HG03521 (cell line): ENCODE results near the gene SHC2.
"Not testable (repeated sequence)": the region's sequence is repeated elsewhere in the genome, so short reads cannot be mapped to it uniquely, and the experiment has no call there.

ENCODE experiments used
- ATAC-seq: cut with Tn5 transposase; IDR thresholded peaks from one replicate; pipeline ENCODE4 v1.9.1; 2021; ENCODE audit warnings: mild to moderate bottlenecking, moderate library complexity; ENCODE audit not compliant: unreplicated experiment

Gene SHC2

GRCh38 chr19:427675-428074, 33.2 kb downstream of the SHC2 start:
- ATAC-seq: not testable (repeated sequence)

- no peak for ATAC-seq
Observed at GRCh38 chr19:426725-427445, 33.9 kb downstream of the SHC2 start.

GRCh38 chr19:425056-425455, 35.8 kb downstream of the SHC2 start:
- no peak for ATAC-seq

GRCh38 chr19:424546-424945, 36.3 kb downstream of the SHC2 start:
- no peak for ATAC-seq

DNA sequence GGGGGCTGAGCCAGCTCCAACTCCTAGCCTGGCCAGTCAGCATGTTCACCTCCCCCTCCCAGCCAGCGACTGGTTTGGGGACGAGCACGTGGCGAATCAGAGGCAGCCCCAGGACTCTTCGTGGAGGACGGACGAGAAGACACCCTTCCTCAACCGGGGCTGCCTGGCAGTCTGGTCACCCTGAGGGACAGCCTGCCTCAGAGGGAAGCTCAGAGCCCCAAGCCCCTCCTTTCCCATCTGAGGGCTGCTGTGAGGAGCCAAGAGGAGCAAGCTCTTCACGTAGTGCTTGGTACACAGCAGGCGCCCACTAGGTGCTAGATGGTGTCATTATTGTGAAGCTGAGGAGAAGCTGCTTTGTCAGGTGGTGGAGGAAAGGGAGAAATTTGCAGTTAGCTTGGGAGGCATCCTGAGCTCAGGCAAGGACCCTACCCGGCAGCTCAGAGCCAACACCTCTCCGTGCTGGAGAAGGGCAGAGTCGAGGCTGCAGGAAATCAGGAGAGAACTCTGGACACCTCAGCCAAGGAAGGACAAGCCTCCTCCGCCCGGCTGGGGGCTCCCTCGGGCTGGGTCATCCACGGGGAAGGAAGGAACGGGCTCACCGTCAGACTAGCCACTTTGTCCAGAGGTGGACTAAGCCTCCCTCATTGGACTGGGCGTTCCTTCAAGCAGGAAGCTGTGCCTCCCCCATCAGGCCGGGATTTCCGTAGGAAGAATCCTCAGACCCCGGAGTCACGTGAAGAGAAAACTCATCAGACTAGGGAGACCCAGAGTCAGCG, 37.0 kb downstream of the SHC2 start:
- no peak for ATAC-seq

GRCh38 chr19:422917-423226, 38.0 kb downstream of the SHC2 start:
- not testable (repeated sequence) for ATAC-seq

GRCh38 chr19:422213-422916, 38.5 kb downstream of the SHC2 start:
- no peak for ATAC-seq

DNA sequence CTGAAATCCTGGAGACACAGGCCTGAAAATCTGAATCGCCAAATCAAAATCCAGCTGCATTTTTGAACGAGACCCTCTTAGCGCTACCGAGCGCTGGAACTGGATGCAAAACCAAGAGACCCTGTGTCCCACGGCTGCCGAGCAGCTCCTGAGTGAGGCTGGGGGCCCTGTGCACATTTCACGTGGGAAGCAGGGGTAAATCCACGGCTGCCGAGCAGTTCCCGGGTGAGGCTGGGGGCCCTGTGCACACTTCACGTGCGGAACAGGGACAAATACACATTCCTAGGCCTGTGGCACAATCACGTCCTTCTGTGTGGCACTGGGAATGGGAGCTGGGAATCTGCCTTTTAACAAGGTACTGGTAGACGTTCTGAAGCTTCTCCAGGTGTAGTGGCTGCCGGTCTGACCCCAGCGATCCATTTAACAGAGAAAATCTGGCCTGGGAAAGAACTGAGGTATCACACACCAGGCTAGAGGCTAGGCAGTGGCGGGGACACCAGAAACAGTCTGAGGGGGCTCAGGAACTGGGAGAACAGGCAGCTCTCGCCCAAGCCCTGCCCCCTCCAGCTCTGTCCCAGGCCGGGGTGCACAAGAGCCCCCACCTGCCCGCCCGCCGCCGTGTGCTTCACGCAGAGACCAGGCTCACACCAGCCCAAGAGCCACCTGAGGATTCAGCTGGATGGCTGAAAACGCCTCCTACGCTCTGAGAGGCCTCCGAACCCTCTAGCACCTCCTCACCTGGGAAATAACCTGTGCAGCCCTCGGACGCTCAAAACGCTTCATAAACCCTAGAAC, 40.9 kb downstream of the SHC2 start:
- no peak for ATAC-seq

- ATAC-seq: no peak
Observed at GRCh38 chr19:418761-419671, 41.8 kb downstream of the SHC2 start.

DNA sequence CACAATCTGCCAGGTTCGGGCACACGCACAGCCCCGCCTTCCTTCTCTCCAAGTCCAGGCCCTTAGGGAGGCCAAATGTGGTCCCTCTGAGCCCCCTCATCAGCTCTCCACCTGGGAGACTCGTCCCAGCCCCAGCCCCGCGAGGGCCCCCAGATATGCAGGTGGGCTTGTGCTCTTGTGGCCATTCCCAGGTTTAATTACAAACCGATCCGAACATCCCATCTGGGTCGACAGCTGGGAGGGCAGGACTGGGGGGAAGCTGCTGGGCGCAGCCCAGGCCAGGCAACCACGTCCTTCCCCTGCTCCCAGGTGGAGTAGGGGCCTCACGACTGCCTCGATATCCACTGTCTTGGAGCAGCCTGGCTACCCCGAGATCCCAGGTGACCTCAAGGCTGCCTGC, 44.4 kb downstream of the SHC2 start:
- ATAC-seq: no peak

DNA sequence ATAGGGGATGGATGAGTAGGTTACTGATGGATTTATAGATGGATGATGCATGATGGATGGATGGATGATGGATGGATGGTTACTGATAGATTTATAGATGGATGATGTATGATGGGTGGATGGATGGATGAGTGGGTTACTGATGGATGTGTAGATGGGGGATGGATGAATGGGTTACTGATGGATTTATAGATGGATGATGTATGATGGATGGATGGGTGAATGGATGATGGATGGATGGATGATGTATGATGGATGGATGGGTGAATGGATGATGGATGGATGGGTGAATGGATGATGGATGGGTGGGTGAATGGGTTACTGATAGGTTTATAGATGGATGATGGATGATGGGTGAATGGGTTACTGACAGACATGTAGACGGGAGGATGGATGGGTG, 45.5 kb downstream of the SHC2 start:
- ATAC-seq: no peak

GRCh38 chr19:413756-414420, 46.9 kb downstream of the SHC2 start:
- no peak for ATAC-seq

- no peak for ATAC-seq
Observed at GRCh38 chr19:412356-413355, 48.2 kb downstream of the SHC2 start.

DNA sequence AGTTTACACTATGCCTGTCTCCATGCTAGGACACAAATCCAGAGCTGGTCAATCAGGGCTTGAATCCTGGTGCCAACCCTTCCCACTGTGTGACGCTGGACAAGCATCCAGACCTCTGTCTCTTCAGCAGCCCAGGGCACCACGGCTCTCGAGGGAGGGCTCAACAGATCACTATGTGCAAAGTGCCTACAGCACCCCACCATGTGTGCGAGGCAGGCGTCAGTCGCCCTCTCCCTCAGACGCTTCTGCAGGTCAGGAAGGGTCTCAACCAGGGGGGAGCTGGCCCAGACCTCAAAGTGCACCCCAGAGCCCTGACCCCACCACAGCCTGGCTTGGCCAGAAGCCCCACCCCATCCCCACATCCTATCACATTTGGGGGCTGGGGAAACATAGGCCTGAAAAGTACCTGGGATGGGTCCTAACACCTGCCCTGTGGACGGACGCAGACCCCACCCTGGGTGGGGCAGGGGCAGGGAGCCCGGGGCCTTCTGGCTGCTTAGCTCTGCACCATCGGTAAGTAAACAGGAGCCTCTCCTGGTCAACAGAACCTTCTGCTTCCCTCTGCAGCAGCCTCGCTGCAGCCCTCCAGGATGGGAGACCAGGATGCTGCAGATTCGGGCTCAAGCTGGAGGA, 49.0 kb downstream of the SHC2 start:
- ATAC-seq: no peak

GRCh38 chr19:411121-411722, 49.6 kb downstream of the SHC2 start:
- not testable (repeated sequence) for ATAC-seq

- ATAC-seq: no peak
Observed at GRCh38 chr19:410243-410781, 50.5 kb downstream of the SHC2 start.

DNA sequence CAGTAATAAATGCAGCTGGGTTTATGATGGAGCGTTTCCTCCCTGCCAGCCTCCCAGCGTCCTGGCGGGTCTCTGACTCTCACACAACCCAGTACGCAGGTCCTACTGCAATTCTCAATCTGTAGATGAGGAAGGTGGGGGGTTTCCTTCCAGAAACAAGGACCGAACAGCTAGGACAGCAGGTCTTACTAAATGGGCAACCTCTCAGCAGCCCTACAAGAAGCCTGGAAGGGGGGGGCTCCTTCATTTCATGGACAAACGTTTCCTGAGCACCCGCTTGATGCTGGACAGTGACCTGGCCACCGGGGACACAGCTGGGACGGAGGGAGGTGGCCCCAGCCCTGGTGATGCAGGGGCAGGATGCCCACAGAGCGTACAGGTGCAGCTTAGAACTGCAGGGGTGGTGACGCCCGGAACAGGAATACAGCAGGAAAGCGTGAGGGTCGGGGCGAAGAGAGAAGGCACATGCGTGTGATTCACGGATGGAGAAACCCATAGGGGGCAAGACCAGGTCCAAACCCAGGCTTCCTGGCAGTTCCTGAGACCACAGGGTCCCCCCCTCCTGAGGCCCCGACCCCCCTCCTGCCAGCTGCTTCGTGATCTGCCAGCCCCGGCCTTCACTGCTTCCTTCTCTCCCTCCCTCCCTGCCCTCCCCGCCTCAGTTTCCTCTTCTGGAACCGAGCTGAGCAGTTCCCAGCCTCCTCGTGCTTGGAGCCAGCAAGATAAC, 51.2 kb downstream of the SHC2 start:
- no peak for ATAC-seq
